H1 (cell line): ENCODE measurements around the gene KHDC1L. TPM values are rescaled to one million over a fixed set of nuclear protein-coding genes. Genes with fewer than 3 reads are reported as not detected.

Experiments
- CTCF ChIA-PET: fragments of 300-600 bp; sonication (Branson Sonifier 250); formaldehyde crosslinking; loops from one replicate; lab custom pipeline; 2021; ENCODE audit not compliant: partially characterized antibody; lab: Charles Lee
- POLR2A ChIA-PET: fragments of 300-600 bp; sonication (Branson Sonifier 250); formaldehyde crosslinking; loops from one replicate; lab custom pipeline; 2021; ENCODE audit warnings: inconsistent platforms; ENCODE audit not compliant: partially characterized antibody; lab: Charles Lee
- DNase-seq, 2 experiments: peaks; one replicate each; pipeline versions ENCODE4 v3.0.0 to v3.0.0-alpha.2; 2010 to 2022; ENCODE audit warnings: low spot score in 2 of 2, low read depth in 1 of 2, mixed read lengths in 1 of 2
- FAIRE-seq: peaks from 2 replicates; lab custom pipeline; 2011; peaks lifted over from hg19 to GRCh38; lab: Jason Lieb, UNC
- H2AFZ ChIP-seq: 2 replicates; pipeline ENCODE4 v1.8.1; 2012; ENCODE audit warnings: low read length, inconsistent platforms
- H2AK5ac ChIP-seq: 2 replicates; pipeline ENCODE4 v1.6.1; 2013; ENCODE audit warnings: low read depth, low read length
- H2BK120ac ChIP-seq: replicated peaks from 2 replicates; pipeline ENCODE3; 2013; ENCODE audit warnings: low read depth, low read length, inconsistent platforms
- H2BK12ac ChIP-seq: 2 replicates; pipeline ENCODE4 v1.6.1; 2013; ENCODE audit warnings: low read depth, low read length
- H2BK15ac ChIP-seq: 2 replicates; pipeline ENCODE4 v1.6.1; 2013; ENCODE audit warnings: low read length
- H2BK20ac ChIP-seq: 2 replicates; pipeline ENCODE4 v1.6.1; 2013; ENCODE audit warnings: low read length
- H2BK5ac ChIP-seq: 2 replicates; pipeline ENCODE4 v1.6.1; 2013; ENCODE audit warnings: low read depth, low read length
- H3K14ac ChIP-seq: 2 replicates; pipeline ENCODE4 v1.6.1; 2013; ENCODE audit warnings: inconsistent platforms; ENCODE audit not compliant: insufficient read length
- H3K18ac ChIP-seq: 2 replicates; pipeline ENCODE4 v1.6.1; 2013; ENCODE audit warnings: low read length; ENCODE audit errors: extremely low read depth
- H3K23ac ChIP-seq: 2 replicates; pipeline ENCODE4 v1.6.1; 2013; ENCODE audit warnings: inconsistent platforms; ENCODE audit not compliant: insufficient read length
- H3K23me2 ChIP-seq: 2 replicates; pipeline ENCODE4 v1.6.1; 2013; ENCODE audit warnings: low read depth, low read length
- H3K27ac ChIP-seq: 2 replicates; pipeline ENCODE4 v1.6.1; 2011; ENCODE audit warnings: low read depth, low read length, inconsistent platforms
- H3K27me3 ChIP-seq, 4 experiments: replicated peaks in 1 of 4; 1 replicate in 1 of 4; 2 replicates in 3 of 4; pipeline versions ENCODE4 v1.6.1 to v1.8.1; 2011 to 2013; ENCODE audit warnings: low read length in 3 of 4, mild to moderate bottlenecking in 3 of 4, inconsistent platforms in 2 of 4, mixed read lengths in 2 of 4, moderate library complexity in 1 of 4; ENCODE audit not compliant: control insufficient read depth in 3 of 4, insufficient read depth in 3 of 4; ENCODE audit errors: extremely low read depth in 1 of 4
- H3K36me3 ChIP-seq, 4 experiments: 2 replicates each; pipeline versions ENCODE4 v1.6.1 to v1.8.1; 2011 to 2013; ENCODE audit warnings: mild to moderate bottlenecking in 4 of 4, low read length in 3 of 4, moderate library complexity in 2 of 4, control low read depth in 1 of 4, inconsistent platforms in 1 of 4; ENCODE audit not compliant: insufficient read depth in 4 of 4, control insufficient read depth in 2 of 4
- H3K4ac ChIP-seq: replicated peaks from 2 replicates; pipeline ENCODE3; 2013; ENCODE audit warnings: low read length, low read depth, mixed read lengths, inconsistent platforms; ENCODE audit not compliant: insufficient read length
- H3K4me1 ChIP-seq, 4 experiments: replicated peaks in 1 of 4; 1 replicate in 1 of 4; 2 replicates in 3 of 4; pipeline versions ENCODE4 v1.6.1 to v1.8.1; 2011 to 2013; ENCODE audit warnings: low read length in 3 of 4, inconsistent platforms in 2 of 4, mixed read lengths in 1 of 4; ENCODE audit not compliant: insufficient read depth in 4 of 4, control insufficient read depth in 3 of 4
- H3K4me2 ChIP-seq, 2 experiments: 2 replicates each; pipeline versions ENCODE4 v1.6.1 to v1.8.1; 2011 to 2013; ENCODE audit warnings: low read depth in 2 of 2, low read length in 2 of 2, control low read depth in 1 of 2, inconsistent platforms in 1 of 2, mild to moderate bottlenecking in 1 of 2; ENCODE audit not compliant: insufficient read depth in 1 of 2
- H3K4me3 ChIP-seq, 4 experiments: fragments of 200-600, 300-600 bp in 1 of 4; sonication (generic), shearing (Covaris generic), sonication (Bioruptor Twin) in 1 of 4; 2 replicates each; pipeline versions ENCODE4 v1.5.1 to v1.8.1; 2011 to 2016; ENCODE audit warnings: low read length in 4 of 4, low read depth in 3 of 4, control low read depth in 2 of 4, inconsistent platforms in 2 of 4, mild to moderate bottlenecking in 2 of 4, mixed read lengths in 1 of 4, moderate library complexity in 1 of 4; ENCODE audit not compliant: insufficient read depth in 2 of 4; ENCODE audit errors: extremely low read depth in 1 of 4
- H3K56ac ChIP-seq: replicated peaks from 2 replicates; pipeline ENCODE3; 2013; ENCODE audit warnings: low read depth, mild to moderate bottlenecking, mixed read lengths, low read length, inconsistent platforms; ENCODE audit not compliant: insufficient read length
- H3K79me1 ChIP-seq: 2 replicates; pipeline ENCODE4 v1.6.1; 2013; ENCODE audit warnings: low read depth, low read length, control low read depth
- H3K79me2 ChIP-seq, 2 experiments: 2 replicates each; pipeline versions ENCODE4 v1.6.1 to v1.8.1; 2012 to 2013; ENCODE audit warnings: low read length in 2 of 2, mild to moderate bottlenecking in 2 of 2, inconsistent platforms in 1 of 2; ENCODE audit not compliant: insufficient read depth in 2 of 2, control insufficient read depth in 1 of 2
- H3K9ac ChIP-seq, 4 experiments: replicated peaks in 1 of 4; 1 replicate in 1 of 4; 2 replicates in 3 of 4; pipeline versions ENCODE4 v1.6.1 to v1.8.1; 2011 to 2013; ENCODE audit warnings: low read depth in 3 of 4, low read length in 3 of 4, control low read depth in 2 of 4, mild to moderate bottlenecking in 2 of 4, moderate library complexity in 2 of 4, inconsistent platforms in 1 of 4; ENCODE audit errors: extremely low read depth in 1 of 4
- H3K9me3 ChIP-seq, 2 experiments: 2 replicates each; pipeline versions ENCODE4 v1.6.1 to v1.8.1; 2012 to 2013; ENCODE audit warnings: mild to moderate bottlenecking in 2 of 2, moderate library complexity in 2 of 2, control low read depth in 1 of 2, inconsistent platforms in 1 of 2, low read depth in 1 of 2, low read length in 1 of 2, mixed read lengths in 1 of 2; ENCODE audit not compliant: insufficient read depth in 2 of 2
- H4K20me1 ChIP-seq, 2 experiments: replicated peaks in 1 of 2; 2 replicates each; pipeline versions ENCODE3 to v1.8.1; 2011 to 2013; ENCODE audit warnings: inconsistent platforms in 2 of 2, low read length in 2 of 2, mild to moderate bottlenecking in 1 of 2; ENCODE audit not compliant: insufficient read depth in 2 of 2, control insufficient read depth in 1 of 2
- H4K5ac ChIP-seq: 2 replicates; pipeline ENCODE4 v1.6.1; 2013; ENCODE audit warnings: low read length, low read depth, mixed read lengths, inconsistent platforms; ENCODE audit not compliant: insufficient read length
- H4K8ac ChIP-seq: 2 replicates; pipeline ENCODE4 v1.8.0; 2013; ENCODE audit warnings: mild to moderate bottlenecking, moderate library complexity, low read length, inconsistent platforms; ENCODE audit not compliant: insufficient read depth; ENCODE audit errors: extremely low read depth
- H4K91ac ChIP-seq: replicated peaks from 2 replicates; pipeline ENCODE3; 2013; ENCODE audit warnings: low read length, mixed read lengths, inconsistent platforms; ENCODE audit not compliant: insufficient read length
- CHD2 ChIP-seq: IDR thresholded peaks from 2 replicates; pipeline ENCODE4 v1.6.1; 2012; ENCODE audit warnings: low read length, improper control_type of control experiment
- CREB1 ChIP-seq: IDR thresholded peaks from 2 replicates; pipeline ENCODE4 v1.6.1; 2012; ENCODE audit warnings: inconsistent platforms
- EZH2 ChIP-seq: fragments of 200-600 bp; sonication (generic); IDR thresholded peaks from 2 replicates; pipeline ENCODE4 v1.7.1; 2012; ENCODE audit warnings: low read depth, mild to moderate bottlenecking, moderate library complexity, low read length, inconsistent platforms; ENCODE audit not compliant: severe bottlenecking
- FOSL1 ChIP-seq: IDR thresholded peaks from 2 replicates; pipeline ENCODE4 v1.6.1; 2011; ENCODE audit warnings: mild to moderate bottlenecking, low read depth, low read length, moderate library complexity; ENCODE audit not compliant: insufficient read depth
- RNF2 ChIP-seq: fragments of 200-900, 300-1000 bp; sonication (generic); IDR thresholded peaks from 2 replicates; pipeline ENCODE4 v1.7.1; 2016; ENCODE audit warnings: borderline replicate concordance, low read depth, mild to moderate bottlenecking, antibody characterized with exemption, low read length; ENCODE audit not compliant: poor library complexity, severe bottlenecking; ENCODE audit errors: missing control alignments
- RXRA ChIP-seq: IDR thresholded peaks from 2 replicates; pipeline ENCODE4 v1.6.1; 2011; ENCODE audit warnings: low read depth, mild to moderate bottlenecking, low read length, moderate library complexity; ENCODE audit not compliant: insufficient read depth
- SIN3A ChIP-seq, 2 experiments: IDR thresholded peaks in 1 of 2; conservative IDR thresholded peaks in 1 of 2; 2 replicates each; pipeline ENCODE4 v1.6.1; 2011 to 2012; ENCODE audit warnings: low read length in 2 of 2, improper control_type of control experiment in 1 of 2, low read depth in 1 of 2, mild to moderate bottlenecking in 1 of 2
- YY1 ChIP-seq: IDR thresholded peaks from 2 replicates; pipeline ENCODE4 v1.6.1; 2011; ENCODE audit warnings: low read depth, mild to moderate bottlenecking, low read length
- WGBS, 2 experiments: shearing (Covaris generic) in 1 of 2; methylation state at CpG; one replicate each; pipeline versions ENCODE4 v1.1.6 to v1.1.7; 2013 to 2015; ENCODE audit warnings: low lambda C conversion rate in 2 of 2, mixed read lengths in 2 of 2, inconsistent platforms in 1 of 2, low coverage in 1 of 2, missing lambda C conversion rate in 1 of 2; ENCODE audit not compliant: insufficient replicate concordance in 2 of 2, insufficient coverage in 1 of 2, insufficient read length in 1 of 2; ENCODE audit errors: extremely low coverage in 1 of 2, missing lambda C conversion rate in 1 of 2; 5-methylcytosine and 5-hydroxymethylcytosine counted together
- polyA plus RNA-seq, 7 experiments: library from polyadenylated mRNA; depleted of rRNA in 3 of 7; stranded (reverse) in 5 of 7; unstranded in 2 of 7; fragments of >200 nt in 5 of 7; fragments of 200-250 nt in 2 of 7; gene quantifications; 1 replicate in 5 of 7; 2 replicates in 1 of 7; 4 replicates in 1 of 7; pipeline versions ENCODE4 v1.2.1 to v1.2.3, GENCODE V29; 2011 to 2013; ENCODE audit warnings: missing spikeins in 2 of 7, mixed read lengths in 2 of 7
- total RNA-seq: library from RNA; stranded (reverse); fragmentation: NEBNext Ultra II Directional; extraction: Animal tissue kit (Norgen Biotek cat#: 25700); gene quantifications from 2 replicates; pipeline ENCODE4 v1.2.1, GENCODE V29; 2021
- TF ChIP-seq, protein P1 (sequence below), 3 experiments: IDR thresholded peaks; 1 replicate in 2 of 3; 2 replicates in 1 of 3; pipeline versions ENCODE4 v1.5.1 to v1.6.1; 2011; ENCODE audit warnings: low read length in 3 of 3, mild to moderate bottlenecking in 3 of 3, inconsistent platforms in 2 of 3, low read depth in 1 of 3, moderate library complexity in 1 of 3; ENCODE audit not compliant: insufficient read depth in 1 of 3; ENCODE audit errors: control extremely low read depth in 1 of 3
- TF ChIP-seq, protein P2 (sequence below): IDR thresholded peaks from 2 replicates; pipeline ENCODE4 v1.6.1; 2011; ENCODE audit warnings: low read depth, mild to moderate bottlenecking, low read length; ENCODE audit not compliant: insufficient read depth

Gene KHDC1L
- total and polyA plus RNA-seq, 2 of the 8 experiments (the other 6 are each of a cell fraction or from before 2014, with no cell fraction given) = 0.14 TPM; not detected in 1

DNA sequence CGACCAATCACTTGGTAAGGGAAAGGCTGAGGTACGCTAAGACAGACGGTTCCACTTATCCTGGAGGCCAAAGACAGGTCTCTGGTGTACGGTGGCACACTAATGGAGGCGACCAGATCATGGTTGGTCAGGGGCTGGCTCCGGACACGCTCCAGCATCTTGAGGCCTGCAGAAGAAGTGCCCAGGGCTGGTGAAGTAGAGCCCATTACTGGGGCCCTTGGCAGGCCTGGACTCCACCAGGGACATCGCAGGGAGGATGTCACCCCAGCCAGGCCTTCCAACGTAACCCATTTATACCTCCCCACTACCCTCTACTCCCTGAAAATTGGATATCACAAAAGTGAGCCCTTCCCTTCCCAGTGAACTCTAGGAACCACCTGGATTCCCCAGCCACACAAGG, 16.2 kb downstream of the KHDC1L start:
- ChIA-PET POLR2A (no interaction called here), CTCF (interaction anchor here (0.9 kb wide), 1 partner anchor 797 kb away, joined by 3 read pairs; no protein-coding TSS in a partner anchor)
- no peaks in the 10 kb centered on the region for H3K36me3 ChIP-seq
- H3K4ac ChIP-seq = no peak overlapping the region
- H2BK12ac ChIP-seq = no peak overlapping the region
- H4K91ac ChIP-seq = no peak overlapping the region
- H2BK20ac ChIP-seq = no peak overlapping the region
- no peak overlapping the region for H3K9ac ChIP-seq
- H3K4me3 ChIP-seq = no peak overlapping the region
- no peak overlapping the region for H4K5ac ChIP-seq
- H3K23ac ChIP-seq = no peak overlapping the region
- H3K4me1 ChIP-seq = peaks cover 0 to 3% (median 0%) of the 10 kb centered on the region in 4 experiments; a peak in 1 of 7 replicates
- H3K4me2 ChIP-seq = no peak overlapping the region
- WGBS, 2 experiments = 90% methylated on average over 9 of the region's 9 CpGs; no CpG with 5 or more reads in 1 of the 2 experiments
- H4K8ac ChIP-seq = no peak overlapping the region
- FAIRE-seq (no peak), DNase-seq (no peak)
- H3K27me3 ChIP-seq = no peaks in the 10 kb centered on the region
- H3K79me1 ChIP-seq = no peaks in the 10 kb centered on the region
- H3K23me2 ChIP-seq = no peaks in the 10 kb centered on the region
- H3K79me2 ChIP-seq = no peaks in the 10 kb centered on the region
- peaks cover 3 to 12% of the 10 kb centered on the region in 2 experiments; a peak in 3 of 4 replicates for H3K9me3 ChIP-seq
- H3K14ac ChIP-seq = no peak overlapping the region
- H3K27ac ChIP-seq = no peak overlapping the region
- H4K20me1 ChIP-seq = no peaks in the 10 kb centered on the region
- no peak overlapping the region for H2BK15ac ChIP-seq
- no peak overlapping the region for H2BK120ac ChIP-seq
- no peak overlapping the region for H2BK5ac ChIP-seq
- no peak overlapping the region for H3K18ac ChIP-seq
- no peak overlapping the region for H2AFZ ChIP-seq
- H2AK5ac ChIP-seq = no peak overlapping the region
- H3K56ac ChIP-seq = no peak overlapping the region
- TF ChIP-seq YY1 = no peak
- TF ChIP-seq, protein P1, sequence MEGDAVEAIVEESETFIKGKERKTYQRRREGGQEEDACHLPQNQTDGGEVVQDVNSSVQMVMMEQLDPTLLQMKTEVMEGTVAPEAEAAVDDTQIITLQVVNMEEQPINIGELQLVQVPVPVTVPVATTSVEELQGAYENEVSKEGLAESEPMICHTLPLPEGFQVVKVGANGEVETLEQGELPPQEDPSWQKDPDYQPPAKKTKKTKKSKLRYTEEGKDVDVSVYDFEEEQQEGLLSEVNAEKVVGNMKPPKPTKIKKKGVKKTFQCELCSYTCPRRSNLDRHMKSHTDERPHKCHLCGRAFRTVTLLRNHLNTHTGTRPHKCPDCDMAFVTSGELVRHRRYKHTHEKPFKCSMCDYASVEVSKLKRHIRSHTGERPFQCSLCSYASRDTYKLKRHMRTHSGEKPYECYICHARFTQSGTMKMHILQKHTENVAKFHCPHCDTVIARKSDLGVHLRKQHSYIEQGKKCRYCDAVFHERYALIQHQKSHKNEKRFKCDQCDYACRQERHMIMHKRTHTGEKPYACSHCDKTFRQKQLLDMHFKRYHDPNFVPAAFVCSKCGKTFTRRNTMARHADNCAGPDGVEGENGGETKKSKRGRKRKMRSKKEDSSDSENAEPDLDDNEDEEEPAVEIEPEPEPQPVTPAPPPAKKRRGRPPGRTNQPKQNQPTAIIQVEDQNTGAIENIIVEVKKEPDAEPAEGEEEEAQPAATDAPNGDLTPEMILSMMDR (IDR thresholded peaks at IDR 0.05; ENCODE audit: control extremely low read depth in 1 of 3, insufficient read depth in 1 of 3, low read depth in 1 of 3, low read length in 3 of 3) = no peak
- no peak for TF ChIP-seq FOSL1
- no peak for TF ChIP-seq EZH2
- no peak for TF ChIP-seq SIN3A (conservative IDR thresholded peaks at IDR 0.05 in 1 of 2, IDR thresholded peaks at IDR 0.05 in 1 of 2; ENCODE audit: low read depth in 1 of 2, low read length in 2 of 2)
- TF ChIP-seq, protein P2, sequence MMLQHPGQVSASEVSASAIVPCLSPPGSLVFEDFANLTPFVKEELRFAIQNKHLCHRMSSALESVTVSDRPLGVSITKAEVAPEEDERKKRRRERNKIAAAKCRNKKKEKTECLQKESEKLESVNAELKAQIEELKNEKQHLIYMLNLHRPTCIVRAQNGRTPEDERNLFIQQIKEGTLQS = no peak
- no peak for TF ChIP-seq CREB1
- no peak for TF ChIP-seq RXRA
- TF ChIP-seq CHD2 = no peak
- no peak for TF ChIP-seq RNF2
